GM12878 (cell line): ENCODE results near the gene SNX33. TPM values are rescaled to one million over a fixed set of nuclear protein-coding genes. Genes with fewer than 3 reads are reported as not detected.

Experiments
- ATAC-seq: fragments of 200-7000 bp; cut with Tn5 transposase; 3 replicates; pipeline ENCODE4 v1.9.1; 2020; ENCODE audit warnings: mild to moderate bottlenecking, moderate library complexity
- BruUV-seq: library from RNA; stranded (reverse); fragments of 400-500 nt; replicated peaks from 2 replicates; lab custom pipeline; 2021; lab: Mats Ljungman, UMichigan
- CTCF ChIA-PET: fragments of 300-600 bp; sonication (Branson Sonifier 250); formaldehyde crosslinking; extraction: SDS; loops from one replicate; lab custom pipeline; 2021; ENCODE audit warnings: inconsistent platforms; lab: Yijun Ruan, JAX
- POLR2A ChIA-PET: fragments of 350-600 bp; formaldehyde crosslinking; extraction: SDS; loops from one replicate; lab custom pipeline; 2021; ENCODE audit warnings: inconsistent platforms; lab: Charles Lee
- RAD21 ChIA-PET: fragments of 300-600 bp; sonication (Branson Sonifier 250); formaldehyde crosslinking; loops from one replicate; lab custom pipeline; 2023; ENCODE audit warnings: antibody characterized with exemption; ENCODE audit not compliant: unreplicated experiment; lab: Charles Lee
- SMC1A ChIA-PET: fragments of 300-600 bp; sonication (Branson Sonifier 250); formaldehyde crosslinking; loops from one replicate; lab custom pipeline; 2023; ENCODE audit not compliant: unreplicated experiment, uncharacterized antibody; lab: Charles Lee
- DNase-seq: peaks from one replicate; pipeline ENCODE4 v3.0.0-alpha.2; 2011; ENCODE audit warnings: low read depth, low spot score
- FAIRE-seq: peaks from 3 replicates; lab custom pipeline; 2011; peaks lifted over from hg19 to GRCh38; lab: Jason Lieb, UNC
- H2AFZ ChIP-seq: 2 replicates; pipeline ENCODE4 v1.6.0; 2011; ENCODE audit warnings: low read depth, low read length, control low read depth; ENCODE audit not compliant: control insufficient read depth
- H3K27ac ChIP-seq: 2 replicates; pipeline ENCODE4 v1.5.1; 2011; ENCODE audit warnings: control low read depth; ENCODE audit not compliant: control insufficient read depth, insufficient read depth
- H3K27me3 ChIP-seq, 2 experiments: replicated peaks in 1 of 2; 2 replicates each; pipeline versions ENCODE4 v1.6.0 to v1.6.1; 2011; ENCODE audit warnings: low read length in 1 of 2; ENCODE audit not compliant: control insufficient read depth in 2 of 2, insufficient read depth in 2 of 2
- H3K36me3 ChIP-seq, 2 experiments: 2 replicates each; pipeline ENCODE4 v1.5.1; 2011; ENCODE audit warnings: low read length in 1 of 2; ENCODE audit not compliant: control insufficient read depth in 2 of 2, insufficient read depth in 2 of 2
- H3K4me1 ChIP-seq: 2 replicates; pipeline ENCODE4 v1.6.1; 2011; ENCODE audit warnings: mild to moderate bottlenecking, low read length, moderate library complexity, mixed read lengths; ENCODE audit not compliant: control insufficient read depth, insufficient read depth
- H3K4me2 ChIP-seq: 2 replicates; pipeline ENCODE4 v1.6.0; 2011; ENCODE audit warnings: control low read depth; ENCODE audit not compliant: control insufficient read depth, insufficient read depth
- H3K4me3 ChIP-seq: fragments of 200-600 bp; sonication (generic); 2 replicates; pipeline ENCODE4 v1.5.1; 2016
- H3K79me2 ChIP-seq: 2 replicates; pipeline ENCODE4 v1.6.0; 2011; ENCODE audit warnings: low read length; ENCODE audit not compliant: control insufficient read depth, insufficient read depth
- H3K9ac ChIP-seq: 2 replicates; pipeline ENCODE4 v1.8.0; 2011; ENCODE audit warnings: low read length, control low read depth, mixed read lengths; ENCODE audit not compliant: control insufficient read depth, insufficient read depth
- H3K9me3 ChIP-seq: replicated peaks from 3 replicates; pipeline ENCODE4 v1.5.1; 2011; ENCODE audit warnings: mild to moderate bottlenecking, low read length; ENCODE audit not compliant: control insufficient read depth, insufficient read depth
- H4K20me1 ChIP-seq: 2 replicates; pipeline ENCODE4 v1.6.0; 2011; ENCODE audit not compliant: control insufficient read depth, insufficient read depth
- BACH1 ChIP-seq: fragments of 450-650 bp; IDR thresholded peaks from 2 replicates; pipeline ENCODE4 v1.6.1; 2017; ENCODE audit warnings: mild to moderate bottlenecking, borderline replicate concordance
- BMI1 ChIP-seq: fragments of 450-650 bp; IDR thresholded peaks from 2 replicates; pipeline ENCODE4 v1.6.1; 2016; ENCODE audit warnings: mild to moderate bottlenecking, moderate library complexity, borderline replicate concordance
- DPF2 ChIP-seq: fragments of 450-650 bp; IDR thresholded peaks from 2 replicates; pipeline ENCODE4 v1.6.1; 2017; ENCODE audit warnings: mild to moderate bottlenecking
- EED ChIP-seq: sonication (generic); IDR thresholded peaks from 2 replicates; pipeline ENCODE4 v1.6.1; 2016; ENCODE audit warnings: antibody characterized with exemption, low read depth
- GABPA ChIP-seq: IDR thresholded peaks from 2 replicates; pipeline ENCODE4 v1.6.1; 2014; ENCODE audit warnings: antibody characterized with exemption, low read depth, mild to moderate bottlenecking, inconsistent platforms
- GATAD2B ChIP-seq: fragments of 450-650 bp; conservative IDR thresholded peaks from 2 replicates; pipeline ENCODE4 v1.6.1; 2017; ENCODE audit warnings: low read depth, mild to moderate bottlenecking, moderate library complexity
- IKZF1 ChIP-seq: fragments of 450-650 bp; conservative IDR thresholded peaks from 2 replicates; pipeline ENCODE4 v1.6.1; 2017; ENCODE audit warnings: antibody characterized with exemption, mild to moderate bottlenecking
- NR2F1 ChIP-seq: fragments of 450-650 bp; conservative IDR thresholded peaks from 2 replicates; pipeline ENCODE4 v1.6.1; 2017; ENCODE audit warnings: mild to moderate bottlenecking
- WGBS: methylation state at CpG from one replicate; pipeline ENCODE4 v1.1.6; 2016; ENCODE audit warnings: low lambda C conversion rate; ENCODE audit not compliant: insufficient replicate concordance, insufficient coverage; ENCODE audit errors: missing lambda C conversion rate; 5-methylcytosine and 5-hydroxymethylcytosine counted together
- in situ Hi-C: fragments of 300-500 bp; cut with MboI; formaldehyde crosslinking; loops from 9 replicates; pipeline ENCODE4 v1.14.3; 2018; ENCODE audit warnings: mixed read lengths
- intact Hi-C: fragments of 100-400 bp; cut with micrococcal nuclease; formaldehyde crosslinking; loops from one replicate; pipeline ENCODE4 v1.14.2; 2022; ENCODE audit not compliant: unreplicated experiment
- polyA plus RNA-seq, 11 experiments: library from polyadenylated mRNA; depleted of rRNA in 4 of 11; unstranded in 6 of 11; stranded (reverse) in 5 of 11; fragments of >200 nt; fragmentation: Nextera tagmentation in 4 of 11; fragmentation: Illumina TruSeq in 1 of 11; extraction: Ambion mirVana in 4 of 11; extraction: Trizol in 1 of 11; gene quantifications; 1 replicate in 1 of 11; 2 replicates in 10 of 11; pipeline versions ENCODE4 v1.2.1 to v1.2.3, GENCODE V29; 2011 to 2016; ENCODE audit warnings: inconsistent platforms in 2 of 11, missing spikeins in 2 of 11, low read depth in 1 of 11
- total RNA-seq, 4 experiments: library from RNA; depleted of rRNA in 3 of 4; stranded (reverse); fragments of >200 nt in 3 of 4; fragmentation: Illumina TruSeq in 1 of 4; extraction: Trizol in 1 of 4; gene quantifications; 2 replicates each; pipeline versions ENCODE4 v1.2.1 to v1.2.3, GENCODE V29; 2013 to 2021
- TF ChIP-seq, protein P1 (sequence below): IDR thresholded peaks from 2 replicates; pipeline ENCODE4 v1.6.1; 2011; ENCODE audit warnings: borderline replicate concordance, low read depth, mild to moderate bottlenecking, moderate library complexity, low read length; ENCODE audit not compliant: insufficient read depth, poor library complexity, severe bottlenecking
- TF ChIP-seq, protein P2 (sequence below): fragments of 450-650 bp; IDR thresholded peaks from 2 replicates; pipeline ENCODE4 v1.6.1; 2017; ENCODE audit warnings: borderline replicate concordance
- TF ChIP-seq, protein P3 (sequence below): fragments of 450-650 bp; IDR thresholded peaks from 2 replicates; pipeline ENCODE4 v1.6.1; 2017; ENCODE audit warnings: mild to moderate bottlenecking, moderate library complexity
- TF ChIP-seq, protein P4 (sequence below): fragments of 150-350 bp; IDR thresholded peaks from 2 replicates; pipeline ENCODE4 v1.6.1; 2014; ENCODE audit warnings: mild to moderate bottlenecking, low read depth, low read length

Gene SNX33
- total and polyA plus RNA-seq, 10 of the 15 experiments (the other 5 are each of a cell fraction or from before 2014, with no cell fraction given): 0.13 to 1.9 (median 0.55) TPM

DNA sequence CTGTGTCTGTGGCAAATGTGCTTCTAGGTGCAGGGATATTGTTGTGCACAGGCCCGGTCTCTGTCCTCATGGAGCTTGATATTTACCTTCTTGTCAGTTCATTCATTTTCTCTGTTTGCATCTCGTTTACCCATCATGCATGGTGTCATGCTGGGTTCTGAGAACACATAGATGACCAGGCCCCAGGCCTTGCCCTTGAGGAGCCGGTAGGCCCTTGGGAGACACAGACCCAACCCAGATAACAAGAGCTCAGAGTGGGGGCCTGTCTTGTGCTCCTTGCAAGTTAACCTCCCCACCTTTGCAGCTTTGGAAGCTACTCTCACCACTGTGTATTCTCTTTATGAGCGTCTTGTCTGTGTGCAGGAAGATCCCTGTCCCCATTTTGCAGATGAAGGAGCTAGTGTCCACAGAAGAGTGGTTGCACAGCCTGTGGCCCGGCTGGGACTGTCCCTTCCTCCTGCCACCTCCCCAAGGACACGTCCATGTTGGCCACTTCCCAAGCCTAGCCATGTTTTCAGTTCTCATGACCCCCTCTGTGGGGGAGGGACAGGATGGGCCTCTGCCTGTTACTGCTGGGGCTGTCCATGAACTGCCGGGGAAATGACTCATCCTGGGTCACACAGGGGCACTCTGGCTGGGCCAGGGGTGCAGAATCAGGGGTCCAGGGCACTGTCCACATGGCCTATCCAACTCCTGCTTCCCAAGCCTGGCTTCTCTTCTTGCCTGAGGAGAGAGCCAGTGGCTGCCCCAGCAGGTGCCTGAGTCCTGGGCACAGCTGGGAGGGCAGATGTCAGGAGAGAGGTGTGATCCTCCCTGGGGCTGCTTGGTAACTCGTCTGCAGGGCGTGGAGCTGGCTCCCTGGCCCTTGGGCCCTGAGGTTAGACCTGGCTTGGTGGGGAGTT lies 3.4 kb downstream of the SNX33 start:
- CTCF ChIA-PET: interaction anchor here (0.7 to 2.8 kb wide), 5 partner anchors 11 to 283 kb away, joined by 3 to 20 read pairs (median 3); partner anchors contain the start of gene IMP3
- ATAC-seq (peak; percentile 29), FAIRE-seq (no peak), DNase-seq (no peak)
- in situ Hi-C loops: loop anchor here (25.0 kb wide), 1 partner anchor 639 kb away; the partner anchor contains the start of gene PPCDC
- 0 out of 2 replicates have a peak, but pooled peaks cover 2% of the 10 kb centered on the region for H3K4me1 ChIP-seq
- no TSS peak for BruUV-seq
- no peaks in the 10 kb centered on the region for H4K20me1 ChIP-seq
- no peak overlapping the region for H3K9ac ChIP-seq
- H3K27ac ChIP-seq: no peak overlapping the region
- H2AFZ ChIP-seq: no peak overlapping the region
- SMC1A ChIA-PET: interaction anchor here (0.7 to 2.0 kb wide), 2 partner anchors 10 to 63 kb away, joined by 4 to 11 read pairs; partner anchors contain the start of gene IMP3
- H3K4me2 ChIP-seq: no peak overlapping the region
- intact Hi-C loops: no loop called here
- peaks cover 0 to 2% of the 10 kb centered on the region in 2 experiments; a peak in 2 of 4 replicates for H3K27me3 ChIP-seq
- no peaks in the 10 kb centered on the region for H3K36me3 ChIP-seq
- H3K79me2 ChIP-seq: no peaks in the 10 kb centered on the region
- POLR2A ChIA-PET: interaction anchor here (0.6 to 1.0 kb wide), 5 partner anchors 73 to 282 kb away, joined by 3 to 4 read pairs (median 4); no protein-coding TSS in a partner anchor
- H3K4me3 ChIP-seq: no peak overlapping the region
- RAD21 ChIA-PET: interaction anchor here (0.6 to 2.3 kb wide), 5 partner anchors 9 to 35 kb away, joined by 3 to 5 read pairs (median 3); partner anchors contain the start of genes IMP3 and SNUPN
- WGBS: 34% methylated on average over 9 of the region's 9 CpGs
- H3K9me3 ChIP-seq: no peaks in the 10 kb centered on the region
- TF ChIP-seq, protein P1, sequence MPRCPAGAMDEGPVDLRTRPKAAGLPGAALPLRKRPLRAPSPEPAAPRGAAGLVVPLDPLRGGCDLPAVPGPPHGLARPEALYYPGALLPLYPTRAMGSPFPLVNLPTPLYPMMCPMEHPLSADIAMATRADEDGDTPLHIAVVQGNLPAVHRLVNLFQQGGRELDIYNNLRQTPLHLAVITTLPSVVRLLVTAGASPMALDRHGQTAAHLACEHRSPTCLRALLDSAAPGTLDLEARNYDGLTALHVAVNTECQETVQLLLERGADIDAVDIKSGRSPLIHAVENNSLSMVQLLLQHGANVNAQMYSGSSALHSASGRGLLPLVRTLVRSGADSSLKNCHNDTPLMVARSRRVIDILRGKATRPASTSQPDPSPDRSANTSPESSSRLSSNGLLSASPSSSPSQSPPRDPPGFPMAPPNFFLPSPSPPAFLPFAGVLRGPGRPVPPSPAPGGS: no peak
- TF ChIP-seq BMI1 (no peak), IKZF1 (peak; percentile 38; the same call in 1 of the 2 replicates), GATAD2B (0 out of 2 replicates have a peak, but pooled peaks have one; percentile 35), GABPA (no peak), DPF2 (0 out of 2 replicates have a peak, but pooled peaks have one; percentile 46), NR2F1 (peak; percentile 55; the same call in 1 of the 2 replicates), BACH1 (no peak), EED (0 out of 2 replicates have a peak, but pooled peaks have one; percentile 10)
- TF ChIP-seq, protein P2, sequence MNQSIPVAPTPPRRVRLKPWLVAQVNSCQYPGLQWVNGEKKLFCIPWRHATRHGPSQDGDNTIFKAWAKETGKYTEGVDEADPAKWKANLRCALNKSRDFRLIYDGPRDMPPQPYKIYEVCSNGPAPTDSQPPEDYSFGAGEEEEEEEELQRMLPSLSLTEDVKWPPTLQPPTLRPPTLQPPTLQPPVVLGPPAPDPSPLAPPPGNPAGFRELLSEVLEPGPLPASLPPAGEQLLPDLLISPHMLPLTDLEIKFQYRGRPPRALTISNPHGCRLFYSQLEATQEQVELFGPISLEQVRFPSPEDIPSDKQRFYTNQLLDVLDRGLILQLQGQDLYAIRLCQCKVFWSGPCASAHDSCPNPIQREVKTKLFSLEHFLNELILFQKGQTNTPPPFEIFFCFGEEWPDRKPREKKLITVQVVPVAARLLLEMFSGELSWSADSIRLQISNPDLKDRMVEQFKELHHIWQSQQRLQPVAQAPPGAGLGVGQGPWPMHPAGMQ: peak; percentile 30; the same call in 1 of the 2 replicates
- TF ChIP-seq, protein P3, sequence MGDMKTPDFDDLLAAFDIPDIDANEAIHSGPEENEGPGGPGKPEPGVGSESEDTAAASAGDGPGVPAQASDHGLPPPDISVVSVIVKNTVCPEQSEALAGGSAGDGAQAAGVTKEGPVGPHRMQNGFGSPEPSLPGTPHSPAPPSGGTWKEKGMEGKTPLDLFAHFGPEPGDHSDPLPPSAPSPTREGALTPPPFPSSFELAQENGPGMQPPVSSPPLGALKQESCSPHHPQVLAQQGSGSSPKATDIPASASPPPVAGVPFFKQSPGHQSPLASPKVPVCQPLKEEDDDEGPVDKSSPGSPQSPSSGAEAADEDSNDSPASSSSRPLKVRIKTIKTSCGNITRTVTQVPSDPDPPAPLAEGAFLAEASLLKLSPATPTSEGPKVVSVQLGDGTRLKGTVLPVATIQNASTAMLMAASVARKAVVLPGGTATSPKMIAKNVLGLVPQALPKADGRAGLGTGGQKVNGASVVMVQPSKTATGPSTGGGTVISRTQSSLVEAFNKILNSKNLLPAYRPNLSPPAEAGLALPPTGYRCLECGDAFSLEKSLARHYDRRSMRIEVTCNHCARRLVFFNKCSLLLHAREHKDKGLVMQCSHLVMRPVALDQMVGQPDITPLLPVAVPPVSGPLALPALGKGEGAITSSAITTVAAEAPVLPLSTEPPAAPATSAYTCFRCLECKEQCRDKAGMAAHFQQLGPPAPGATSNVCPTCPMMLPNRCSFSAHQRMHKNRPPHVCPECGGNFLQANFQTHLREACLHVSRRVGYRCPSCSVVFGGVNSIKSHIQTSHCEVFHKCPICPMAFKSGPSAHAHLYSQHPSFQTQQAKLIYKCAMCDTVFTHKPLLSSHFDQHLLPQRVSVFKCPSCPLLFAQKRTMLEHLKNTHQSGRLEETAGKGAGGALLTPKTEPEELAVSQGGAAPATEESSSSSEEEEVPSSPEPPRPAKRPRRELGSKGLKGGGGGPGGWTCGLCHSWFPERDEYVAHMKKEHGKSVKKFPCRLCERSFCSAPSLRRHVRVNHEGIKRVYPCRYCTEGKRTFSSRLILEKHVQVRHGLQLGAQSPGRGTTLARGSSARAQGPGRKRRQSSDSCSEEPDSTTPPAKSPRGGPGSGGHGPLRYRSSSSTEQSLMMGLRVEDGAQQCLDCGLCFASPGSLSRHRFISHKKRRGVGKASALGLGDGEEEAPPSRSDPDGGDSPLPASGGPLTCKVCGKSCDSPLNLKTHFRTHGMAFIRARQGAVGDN: no peak
- TF ChIP-seq, protein P4, sequence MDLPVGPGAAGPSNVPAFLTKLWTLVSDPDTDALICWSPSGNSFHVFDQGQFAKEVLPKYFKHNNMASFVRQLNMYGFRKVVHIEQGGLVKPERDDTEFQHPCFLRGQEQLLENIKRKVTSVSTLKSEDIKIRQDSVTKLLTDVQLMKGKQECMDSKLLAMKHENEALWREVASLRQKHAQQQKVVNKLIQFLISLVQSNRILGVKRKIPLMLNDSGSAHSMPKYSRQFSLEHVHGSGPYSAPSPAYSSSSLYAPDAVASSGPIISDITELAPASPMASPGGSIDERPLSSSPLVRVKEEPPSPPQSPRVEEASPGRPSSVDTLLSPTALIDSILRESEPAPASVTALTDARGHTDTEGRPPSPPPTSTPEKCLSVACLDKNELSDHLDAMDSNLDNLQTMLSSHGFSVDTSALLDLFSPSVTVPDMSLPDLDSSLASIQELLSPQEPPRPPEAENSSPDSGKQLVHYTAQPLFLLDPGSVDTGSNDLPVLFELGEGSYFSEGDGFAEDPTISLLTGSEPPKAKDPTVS: no peak
